ENCODE results near the gene ZNF582. TPM values are rescaled to one million over a fixed set of nuclear protein-coding genes. Genes with fewer than 3 reads are reported as not detected.

The ZNF582 gene
- total and polyA plus RNA-seq, 2 experiments from 2014 or later, result 3.9 to 4.1 TPM

DNA sequence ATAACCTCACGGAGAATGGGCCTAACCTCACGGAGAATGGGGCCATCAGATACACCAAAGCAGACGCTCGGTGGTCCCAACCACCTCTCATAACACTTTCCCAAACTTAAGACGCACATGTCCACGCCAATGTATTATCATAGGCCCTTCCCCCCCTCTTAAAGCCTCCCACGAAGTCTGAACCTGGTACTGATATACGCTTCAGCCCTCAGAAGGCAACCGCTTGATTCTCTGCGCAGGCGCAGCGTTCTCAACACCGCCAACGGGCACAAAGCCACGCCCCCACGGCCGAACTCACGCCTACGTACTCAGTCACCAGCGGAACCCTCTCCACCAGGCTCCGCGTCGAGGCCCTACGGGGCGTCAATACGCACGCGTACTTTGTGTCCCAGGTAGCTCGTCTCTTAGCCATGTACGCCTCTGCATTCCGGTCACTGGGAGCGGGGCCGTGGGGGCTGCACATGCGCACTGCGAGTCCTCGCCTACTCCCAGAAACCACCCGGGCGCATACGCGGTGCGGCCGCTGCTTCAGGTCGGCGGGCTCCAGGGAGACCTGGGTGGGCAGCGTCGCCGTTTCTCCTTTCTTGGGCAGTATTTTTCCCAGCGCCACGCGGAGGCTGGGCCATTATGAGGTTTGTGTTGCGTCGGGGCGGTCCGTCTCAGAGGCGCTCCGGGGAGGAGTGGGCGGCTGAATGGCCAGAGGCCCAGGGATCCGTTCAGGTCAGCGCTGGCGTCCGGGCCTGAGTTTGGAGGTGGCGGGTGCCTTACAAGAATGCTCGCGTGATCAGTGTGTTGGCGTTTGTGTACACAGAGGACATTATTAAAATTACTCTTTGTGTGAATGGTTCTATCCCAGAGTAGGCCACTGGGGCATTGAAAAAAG, 25.3 kb downstream of the ZNF582 start:
- ATAC-seq (peak; percentile 99), DNase-seq (ENCODE audit: low spot score) (peak; percentile 99)
- Histone ChIP-seq H3K27me3 (ENCODE audit: insufficient read depth) (no peaks in the 10 kb centered on the region), H3F3A (replicated peaks; ENCODE audit: low read depth) (peaks cover 7% of the 10 kb centered on the region), H3K4me1 (ENCODE audit: insufficient read depth) (peaks cover 6% of the 10 kb centered on the region), H3K27ac (ENCODE audit: low read depth) (peak overlapping the region; percentile 97), H3K4me2 (peak overlapping the region; percentile 96), H3K9me2 (ENCODE audit: insufficient read depth) (peaks cover 3% of the 10 kb centered on the region; the same call in 1 of the 2 replicates), H3K79me2 (replicated peaks; ENCODE audit: insufficient read depth) (peaks cover 31% of the 10 kb centered on the region), H2AFZ (peak overlapping the region; percentile 88), H3K36me3 (ENCODE audit: insufficient read depth) (no peaks in the 10 kb centered on the region; the same call in none of the 2 replicates), H4K20me1 (replicated peaks; ENCODE audit: insufficient read depth) (no peaks in the 10 kb centered on the region), H3K4me3 (peak overlapping the region; percentile 95)
- H3K36me3 Mint-ChIP-seq (ENCODE audit: low read depth), result peaks cover 79% of the 10 kb centered on the region
- peak overlapping the region; percentile 99 for H3K27ac Mint-ChIP-seq
- TF ChIP-seq, protein P1, sequence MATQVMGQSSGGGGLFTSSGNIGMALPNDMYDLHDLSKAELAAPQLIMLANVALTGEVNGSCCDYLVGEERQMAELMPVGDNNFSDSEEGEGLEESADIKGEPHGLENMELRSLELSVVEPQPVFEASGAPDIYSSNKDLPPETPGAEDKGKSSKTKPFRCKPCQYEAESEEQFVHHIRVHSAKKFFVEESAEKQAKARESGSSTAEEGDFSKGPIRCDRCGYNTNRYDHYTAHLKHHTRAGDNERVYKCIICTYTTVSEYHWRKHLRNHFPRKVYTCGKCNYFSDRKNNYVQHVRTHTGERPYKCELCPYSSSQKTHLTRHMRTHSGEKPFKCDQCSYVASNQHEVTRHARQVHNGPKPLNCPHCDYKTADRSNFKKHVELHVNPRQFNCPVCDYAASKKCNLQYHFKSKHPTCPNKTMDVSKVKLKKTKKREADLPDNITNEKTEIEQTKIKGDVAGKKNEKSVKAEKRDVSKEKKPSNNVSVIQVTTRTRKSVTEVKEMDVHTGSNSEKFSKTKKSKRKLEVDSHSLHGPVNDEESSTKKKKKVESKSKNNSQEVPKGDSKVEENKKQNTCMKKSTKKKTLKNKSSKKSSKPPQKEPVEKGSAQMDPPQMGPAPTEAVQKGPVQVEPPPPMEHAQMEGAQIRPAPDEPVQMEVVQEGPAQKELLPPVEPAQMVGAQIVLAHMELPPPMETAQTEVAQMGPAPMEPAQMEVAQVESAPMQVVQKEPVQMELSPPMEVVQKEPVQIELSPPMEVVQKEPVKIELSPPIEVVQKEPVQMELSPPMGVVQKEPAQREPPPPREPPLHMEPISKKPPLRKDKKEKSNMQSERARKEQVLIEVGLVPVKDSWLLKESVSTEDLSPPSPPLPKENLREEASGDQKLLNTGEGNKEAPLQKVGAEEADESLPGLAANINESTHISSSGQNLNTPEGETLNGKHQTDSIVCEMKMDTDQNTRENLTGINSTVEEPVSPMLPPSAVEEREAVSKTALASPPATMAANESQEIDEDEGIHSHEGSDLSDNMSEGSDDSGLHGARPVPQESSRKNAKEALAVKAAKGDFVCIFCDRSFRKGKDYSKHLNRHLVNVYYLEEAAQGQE (IDR thresholded peaks at IDR 0.05; ENCODE audit: unreplicated experiment), result no peak
- TF ChIP-seq ZNF331 (CRISPR knock-in tag; IDR thresholded peaks at IDR 0.05; ENCODE audit: low read depth) (no peak), POLR2AphosphoS5 (IDR thresholded peaks at IDR 0.05; ENCODE audit: low read depth) (peak; percentile 89), JUNB (IDR thresholded peaks at IDR 0.05; ENCODE audit: unreplicated experiment) (no peak), CREB1 (CRISPR knock-in tag; IDR thresholded peaks at IDR 0.05; ENCODE audit: low read depth) (peak; percentile 81)
- TF ChIP-seq, protein P2, sequence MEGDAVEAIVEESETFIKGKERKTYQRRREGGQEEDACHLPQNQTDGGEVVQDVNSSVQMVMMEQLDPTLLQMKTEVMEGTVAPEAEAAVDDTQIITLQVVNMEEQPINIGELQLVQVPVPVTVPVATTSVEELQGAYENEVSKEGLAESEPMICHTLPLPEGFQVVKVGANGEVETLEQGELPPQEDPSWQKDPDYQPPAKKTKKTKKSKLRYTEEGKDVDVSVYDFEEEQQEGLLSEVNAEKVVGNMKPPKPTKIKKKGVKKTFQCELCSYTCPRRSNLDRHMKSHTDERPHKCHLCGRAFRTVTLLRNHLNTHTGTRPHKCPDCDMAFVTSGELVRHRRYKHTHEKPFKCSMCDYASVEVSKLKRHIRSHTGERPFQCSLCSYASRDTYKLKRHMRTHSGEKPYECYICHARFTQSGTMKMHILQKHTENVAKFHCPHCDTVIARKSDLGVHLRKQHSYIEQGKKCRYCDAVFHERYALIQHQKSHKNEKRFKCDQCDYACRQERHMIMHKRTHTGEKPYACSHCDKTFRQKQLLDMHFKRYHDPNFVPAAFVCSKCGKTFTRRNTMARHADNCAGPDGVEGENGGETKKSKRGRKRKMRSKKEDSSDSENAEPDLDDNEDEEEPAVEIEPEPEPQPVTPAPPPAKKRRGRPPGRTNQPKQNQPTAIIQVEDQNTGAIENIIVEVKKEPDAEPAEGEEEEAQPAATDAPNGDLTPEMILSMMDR (conservative IDR thresholded peaks at IDR 0.05; ENCODE audit: low read depth in 2 of 2), result no peak
- TF ChIP-seq, protein P3, sequence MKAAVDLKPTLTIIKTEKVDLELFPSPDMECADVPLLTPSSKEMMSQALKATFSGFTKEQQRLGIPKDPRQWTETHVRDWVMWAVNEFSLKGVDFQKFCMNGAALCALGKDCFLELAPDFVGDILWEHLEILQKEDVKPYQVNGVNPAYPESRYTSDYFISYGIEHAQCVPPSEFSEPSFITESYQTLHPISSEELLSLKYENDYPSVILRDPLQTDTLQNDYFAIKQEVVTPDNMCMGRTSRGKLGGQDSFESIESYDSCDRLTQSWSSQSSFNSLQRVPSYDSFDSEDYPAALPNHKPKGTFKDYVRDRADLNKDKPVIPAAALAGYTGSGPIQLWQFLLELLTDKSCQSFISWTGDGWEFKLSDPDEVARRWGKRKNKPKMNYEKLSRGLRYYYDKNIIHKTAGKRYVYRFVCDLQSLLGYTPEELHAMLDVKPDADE (IDR thresholded peaks at IDR 0.05), result no peak
- peaks cover 8% of the 10 kb centered on the region for H3K27me3 Mint-ChIP-seq (ENCODE audit: insufficient read depth, low read depth, poor library complexity)
- H3K4me3 Mint-ChIP-seq, result peak overlapping the region; percentile 100
- H3K4me1 Mint-ChIP-seq, result peaks cover 14% of the 10 kb centered on the region
- peaks cover 16% of the 10 kb centered on the region for H3K9me3 Mint-ChIP-seq

Data from GM23338 (cell line).